Testis (tissue), 2 donors: ENCODE data around the gene ALG1.

Source experiments
- POLR2A ChIP-seq: fragments of 450-650 bp; IDR thresholded peaks from one replicate; pipeline ENCODE4 v1.6.1; 2017; ENCODE audit warnings: antibody characterized with exemption, mild to moderate bottlenecking, moderate library complexity
- TF ChIP-seq, protein P1 (sequence below), 3 experiments: fragments of 450-650 bp in 2 of 3; fragments of 200-600 bp in 1 of 3; sonication (generic) in 1 of 3; IDR thresholded peaks; one replicate each; pipeline ENCODE4 v1.5.1; 2016 to 2019; ENCODE audit warnings: antibody characterized with exemption in 3 of 3, mild to moderate bottlenecking in 2 of 3, moderate library complexity in 1 of 3

DNA sequence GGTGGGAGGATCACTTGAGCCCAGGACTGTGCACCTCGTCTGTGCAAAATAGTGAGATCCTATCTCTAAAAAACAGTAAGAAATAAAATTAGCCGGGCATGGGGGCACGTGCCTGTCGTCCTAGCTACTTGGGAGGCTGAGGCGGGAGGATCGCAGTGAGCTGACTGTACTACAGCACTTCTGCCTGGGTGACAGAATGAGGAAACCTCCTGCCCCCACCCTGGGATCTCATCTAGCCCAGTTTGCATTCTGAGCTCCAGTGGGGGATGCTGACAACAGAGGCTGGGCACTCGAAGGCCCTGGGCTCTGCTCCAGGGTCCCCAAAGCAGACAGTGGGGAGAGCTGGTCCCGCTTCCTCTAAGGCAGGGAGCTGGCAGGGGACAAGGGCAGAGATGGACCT is 45.0 kb upstream of the ALG1 start:
- TF ChIP-seq, protein P1, sequence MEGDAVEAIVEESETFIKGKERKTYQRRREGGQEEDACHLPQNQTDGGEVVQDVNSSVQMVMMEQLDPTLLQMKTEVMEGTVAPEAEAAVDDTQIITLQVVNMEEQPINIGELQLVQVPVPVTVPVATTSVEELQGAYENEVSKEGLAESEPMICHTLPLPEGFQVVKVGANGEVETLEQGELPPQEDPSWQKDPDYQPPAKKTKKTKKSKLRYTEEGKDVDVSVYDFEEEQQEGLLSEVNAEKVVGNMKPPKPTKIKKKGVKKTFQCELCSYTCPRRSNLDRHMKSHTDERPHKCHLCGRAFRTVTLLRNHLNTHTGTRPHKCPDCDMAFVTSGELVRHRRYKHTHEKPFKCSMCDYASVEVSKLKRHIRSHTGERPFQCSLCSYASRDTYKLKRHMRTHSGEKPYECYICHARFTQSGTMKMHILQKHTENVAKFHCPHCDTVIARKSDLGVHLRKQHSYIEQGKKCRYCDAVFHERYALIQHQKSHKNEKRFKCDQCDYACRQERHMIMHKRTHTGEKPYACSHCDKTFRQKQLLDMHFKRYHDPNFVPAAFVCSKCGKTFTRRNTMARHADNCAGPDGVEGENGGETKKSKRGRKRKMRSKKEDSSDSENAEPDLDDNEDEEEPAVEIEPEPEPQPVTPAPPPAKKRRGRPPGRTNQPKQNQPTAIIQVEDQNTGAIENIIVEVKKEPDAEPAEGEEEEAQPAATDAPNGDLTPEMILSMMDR (IDR thresholded peaks at IDR 0.05) = no peak
- TF ChIP-seq POLR2A = no peak
